ENCODE measurements around the gene LBX1. TPM values are rescaled to one million over a fixed set of nuclear protein-coding genes. Genes with fewer than 3 reads are reported as not detected.

LBX1 gene
- total and polyA plus RNA-seq, 7 donors: not detected

- TF ChIP-seq CTCF (IDR thresholded peaks at IDR 0.05) (no peak), EP300 (IDR thresholded peaks at IDR 0.05) (no peak), POLR2A (IDR thresholded peaks at IDR 0.05) (no peak), POLR2AphosphoS5 (IDR thresholded peaks at IDR 0.05) (no peak)
- Histone ChIP-seq H3K36me3 (no peaks in the 10 kb centered on the region), H3K9me3 (no peaks in the 10 kb centered on the region), H3K27me3 (peaks cover 98 to 100% (median 99%) of the 10 kb centered on the region in 3 donors), H3K4me1 (peaks cover 0 to 76% (median 73%) of the 10 kb centered on the region in 4 donors), H3K27ac (no peak overlapping the region), H3K4me3 (peak overlapping the region; percentile 0 to 17 (median 7))
- no peak for DNase-seq
- intact Hi-C loops (cut with DNase I): no loop called here
- WGBS, 2 donors: 4 to 5% methylated on average over 53 of the region's 53 CpGs
Observed at GRCh38 chr10:101224910-101225823, 4.1 kb downstream of the LBX1 start.

GRCh38 chr10:101224060-101224909 is 5.0 kb downstream of the LBX1 start:
- WGBS, 2 donors: 6 to 11% methylated on average over 71 of the region's 71 CpGs
- Histone ChIP-seq H3K4me3 (no peak overlapping the region), H3K27ac (no peak overlapping the region), H3K9me3 (no peaks in the 10 kb centered on the region), H3K4me1 (peaks cover 0 to 67% (median 65%) of the 10 kb centered on the region in 4 donors), H3K36me3 (no peaks in the 10 kb centered on the region), H3K27me3 (peaks cover 93 to 100% (median 99%) of the 10 kb centered on the region in 3 donors)
- intact Hi-C loops (cut with DNase I): no loop called here
- TF ChIP-seq POLR2AphosphoS5 (IDR thresholded peaks at IDR 0.05) (peak in 2 of 4 donors; percentile 24 to 32), CTCF (IDR thresholded peaks at IDR 0.05) (no peak)
- DNase-seq: no peak

- no peaks in the 10 kb centered on the region for H3K36me3 ChIP-seq
- H3K27ac ChIP-seq: no peak overlapping the region
- no peaks in the 10 kb centered on the region for H3K9me3 ChIP-seq
- TF ChIP-seq EP300 (IDR thresholded peaks at IDR 0.05): no peak
- no peak for TF ChIP-seq CTCF (IDR thresholded peaks at IDR 0.05)
- TF ChIP-seq POLR2AphosphoS5 (IDR thresholded peaks at IDR 0.05): no peak
- TF ChIP-seq POLR2A (IDR thresholded peaks at IDR 0.05): no peak
- H3K4me1 ChIP-seq: peaks cover 0 to 59% (median 56%) of the 10 kb centered on the region in 4 donors
- H3K4me3 ChIP-seq: peak overlapping the region in 3 of 4 donors; percentile 37 to 48 (median 42)
- WGBS, 2 donors: 7 to 14% methylated on average over 50 of the region's 50 CpGs
- no peak for DNase-seq
- intact Hi-C loops (cut with DNase I): no loop called here
- peaks cover 93 to 100% (median 99%) of the 10 kb centered on the region in 3 donors for H3K27me3 ChIP-seq
Observed at GRCh38 chr10:101223274-101224059, 5.8 kb downstream of the LBX1 start.

GRCh38 chr10:101222683-101223273 is 6.5 kb downstream of the LBX1 start:
- no peak for TF ChIP-seq POLR2A (IDR thresholded peaks at IDR 0.05)
- TF ChIP-seq POLR2AphosphoS5 (IDR thresholded peaks at IDR 0.05): peak in 1 of 4 donors; percentile 52
- H3K27me3 ChIP-seq: peaks cover 91 to 100% (median 99%) of the 10 kb centered on the region in 3 donors
- H3K27ac ChIP-seq: no peak overlapping the region
- H3K4me1 ChIP-seq: peaks cover 0 to 58% (median 55%) of the 10 kb centered on the region in 4 donors
- intact Hi-C loops (cut with DNase I): no loop called here
- H3K36me3 ChIP-seq: no peaks in the 10 kb centered on the region
- 1 to 2% methylated on average over 42 of the region's 42 CpGs for WGBS, 2 donors
- H3K4me3 ChIP-seq: peak overlapping the region; percentile 13 to 48 (median 40)
- DNase-seq: no peak
- no peaks in the 10 kb centered on the region for H3K9me3 ChIP-seq

Data from sigmoid colon (tissue), 7 donors.